GM18498 (cell line): ENCODE measurements around the gene CKB.

ENCODE experiments used
- ATAC-seq: cut with Tn5 transposase; IDR thresholded peaks from one replicate; pipeline ENCODE4 v1.9.1; 2021; ENCODE audit warnings: mild to moderate bottlenecking, moderate library complexity; ENCODE audit not compliant: unreplicated experiment

The CKB gene

GRCh38 chr14:103492156-103492925 lies 30.3 kb downstream of the CKB start:
- ATAC-seq: no peak

- ATAC-seq: no peak
Observed at GRCh38 chr14:103491691-103492090, 30.9 kb downstream of the CKB start.

GRCh38 chr14:103489621-103490020 lies 33.0 kb downstream of the CKB start:
- no peak for ATAC-seq

- ATAC-seq: no peak
Observed at GRCh38 chr14:103488960-103489359, 33.7 kb downstream of the CKB start.

GRCh38 chr14:103488071-103488470 lies 34.6 kb downstream of the CKB start:
- ATAC-seq: no peak

- ATAC-seq: no peak
Observed at GRCh38 chr14:103485504-103485903, 37.1 kb downstream of the CKB start.

GRCh38 chr14:103483600-103483999 lies 39.0 kb downstream of the CKB start:
- ATAC-seq: no peak

- ATAC-seq: peak; percentile 65
Observed at GRCh38 chr14:103480595-103480994, 42.0 kb downstream of the CKB start.

- no peak for ATAC-seq
Observed at GRCh38 chr14:103476631-103477030, 46.0 kb downstream of the CKB start.

GRCh38 chr14:103476065-103476464 lies 46.6 kb downstream of the CKB start:
- no peak for ATAC-seq

GRCh38 chr14:103474893-103475292 lies 47.7 kb downstream of the CKB start:
- ATAC-seq: no peak

GRCh38 chr14:103472939-103473338 lies 49.7 kb downstream of the CKB start:
- ATAC-seq: no peak
